IPS-18c (cell line): ENCODE data around the gene GIMAP5.
"Not testable (repeated sequence)": the region's sequence is repeated elsewhere in the genome, so short reads cannot be mapped to it uniquely, and the experiment has no call there.

ENCODE experiments used
- H3K4me3 ChIP-seq: 2 replicates; pipeline ENCODE4 v1.7.0; 2013; ENCODE audit warnings: low read depth, mild to moderate bottlenecking, low read length, moderate library complexity; ENCODE audit not compliant: insufficient read depth
- H3K9me3 ChIP-seq: one replicate; pipeline ENCODE4 v1.6.1; 2013; ENCODE audit warnings: mild to moderate bottlenecking, low read length, moderate library complexity; ENCODE audit not compliant: control insufficient read depth, insufficient read depth

GIMAP5 gene

DNA sequence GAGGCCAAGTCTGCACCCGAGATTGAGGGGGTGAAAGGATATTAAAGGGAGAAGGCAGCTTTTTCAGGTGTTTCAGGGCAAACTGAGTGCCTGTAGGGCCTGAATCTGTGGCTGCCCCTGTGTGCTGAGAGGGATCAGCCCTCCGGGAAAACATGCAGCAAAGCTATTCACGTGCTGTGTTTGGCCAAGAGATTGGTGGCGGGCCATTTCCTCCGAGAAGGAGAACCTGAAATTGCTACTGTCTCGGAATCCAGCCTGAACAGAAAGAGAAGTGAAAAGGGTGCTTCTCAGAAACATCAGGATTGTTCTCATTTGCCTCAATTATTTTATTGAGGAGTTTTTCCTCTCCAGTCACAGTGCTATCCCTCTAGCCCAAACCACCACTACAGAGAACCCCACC lies 16.0 kb downstream of the GIMAP5 start:
- H3K4me3 ChIP-seq: no peak overlapping the region
- H3K9me3 ChIP-seq: no peaks in the 10 kb centered on the region

DNA sequence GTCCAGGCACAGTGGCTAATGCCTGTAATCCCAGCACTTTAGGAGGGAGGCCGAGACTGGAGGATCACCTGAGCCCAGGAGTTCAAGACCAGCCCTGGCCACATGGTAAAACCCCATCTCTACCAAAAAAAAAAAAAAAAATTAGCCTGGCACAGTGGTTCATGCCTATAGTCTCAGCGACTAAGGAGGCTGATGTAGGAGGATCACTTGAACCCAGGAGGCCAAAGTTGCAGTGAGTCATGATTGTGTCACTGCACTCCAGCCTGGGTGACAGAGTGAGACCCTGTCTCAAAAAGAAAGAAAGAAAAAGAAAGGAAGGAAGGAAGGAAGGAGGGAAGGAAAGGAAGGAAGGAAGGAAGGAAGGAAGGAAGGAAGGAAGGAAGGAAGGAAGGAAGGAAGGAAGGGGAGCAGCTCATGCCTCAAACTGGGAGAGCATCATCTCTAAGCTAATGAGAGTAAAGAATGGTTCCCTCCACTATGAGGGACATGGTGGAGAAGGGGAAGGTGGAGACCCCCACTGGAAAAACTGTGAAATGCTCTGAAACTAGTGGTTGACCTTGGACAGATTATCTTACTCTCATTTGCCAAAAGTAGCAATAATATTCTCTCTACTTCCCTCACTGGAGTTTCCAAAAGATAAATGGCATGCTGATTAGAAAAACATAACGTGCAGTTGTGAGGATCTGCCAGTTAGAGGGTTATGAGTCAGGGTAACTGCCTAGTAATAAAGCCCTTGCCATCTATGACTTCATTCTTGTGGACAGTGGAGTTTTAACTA lies 16.8 kb downstream of the GIMAP5 start:
- Histone ChIP-seq H3K4me3 (no peak overlapping the region), H3K9me3 (no peaks in the 10 kb centered on the region)

DNA sequence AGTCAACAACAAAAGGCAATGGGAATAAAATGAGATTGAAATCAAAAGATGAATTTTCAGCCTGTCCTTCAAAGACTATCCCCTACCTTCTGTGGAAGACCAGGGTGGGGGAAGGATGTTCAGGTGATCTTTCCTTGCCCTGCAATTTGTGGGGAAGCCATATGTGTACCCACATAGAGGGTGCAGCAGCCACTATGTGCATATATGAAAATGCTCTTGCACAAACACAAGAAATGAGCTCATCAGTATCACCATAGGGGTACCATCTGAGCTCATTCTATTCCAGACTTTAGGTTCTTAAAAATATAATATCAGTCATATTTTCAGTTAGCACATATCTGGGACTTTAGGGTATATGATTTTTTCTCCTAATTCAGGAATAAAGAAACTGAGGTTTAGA lies 17.7 kb downstream of the GIMAP5 start:
- Histone ChIP-seq H3K4me3 (no peak overlapping the region), H3K9me3 (no peaks in the 10 kb centered on the region)

DNA sequence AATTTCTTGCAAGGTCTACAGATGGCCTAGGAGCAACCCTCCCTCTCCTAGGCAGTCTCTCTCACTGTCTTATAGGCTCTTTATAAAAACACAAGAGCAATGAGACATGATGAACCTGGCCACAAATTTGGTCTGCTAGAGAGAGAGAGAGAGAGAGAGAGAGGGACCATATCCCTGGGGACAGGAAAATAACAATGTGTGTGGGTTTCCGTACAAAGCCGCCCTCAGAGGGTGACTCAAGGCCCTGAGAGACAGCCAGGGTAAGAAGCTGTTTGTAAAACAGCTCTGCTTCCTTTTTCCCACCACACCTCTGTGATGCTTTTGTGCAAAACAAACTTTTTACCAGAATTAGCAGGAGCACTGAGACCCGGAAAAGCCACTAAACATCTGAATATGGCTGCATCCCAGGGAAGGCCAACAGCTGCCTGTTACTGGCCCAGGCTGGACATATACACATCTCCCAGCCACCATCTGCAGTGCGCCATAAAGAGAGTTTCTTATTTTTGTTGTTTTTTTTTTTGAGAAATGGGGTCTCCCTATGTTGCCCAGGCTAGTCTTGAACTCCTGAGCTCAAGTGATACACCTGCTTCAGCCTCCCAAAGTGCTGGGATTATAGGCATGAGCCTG lies 18.4 kb downstream of the GIMAP5 start:
- Histone ChIP-seq H3K9me3 (no peaks in the 10 kb centered on the region), H3K4me3 (no peak overlapping the region)

DNA sequence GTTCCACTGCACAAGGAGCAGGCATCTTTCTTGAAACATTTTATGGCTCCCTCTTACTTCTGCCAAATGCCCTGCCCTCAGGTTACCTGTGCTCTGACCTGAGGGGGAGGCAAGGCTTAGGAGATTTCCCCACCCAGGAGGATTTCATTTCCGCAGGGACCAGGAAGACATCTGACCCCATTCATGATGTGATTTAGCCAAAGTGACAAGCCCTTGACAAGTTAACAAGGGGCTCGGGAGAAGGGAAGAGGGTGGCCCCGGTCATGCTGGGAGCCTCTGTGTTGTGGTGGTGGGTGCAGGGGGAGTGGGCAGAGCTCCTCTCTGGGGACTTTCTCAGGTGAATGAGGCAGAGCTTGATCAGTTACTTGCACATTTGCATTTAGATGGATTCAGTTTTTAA lies 18.9 kb downstream of the GIMAP5 start:
- Histone ChIP-seq H3K9me3 (no peaks in the 10 kb centered on the region), H3K4me3 (no peak overlapping the region)

DNA sequence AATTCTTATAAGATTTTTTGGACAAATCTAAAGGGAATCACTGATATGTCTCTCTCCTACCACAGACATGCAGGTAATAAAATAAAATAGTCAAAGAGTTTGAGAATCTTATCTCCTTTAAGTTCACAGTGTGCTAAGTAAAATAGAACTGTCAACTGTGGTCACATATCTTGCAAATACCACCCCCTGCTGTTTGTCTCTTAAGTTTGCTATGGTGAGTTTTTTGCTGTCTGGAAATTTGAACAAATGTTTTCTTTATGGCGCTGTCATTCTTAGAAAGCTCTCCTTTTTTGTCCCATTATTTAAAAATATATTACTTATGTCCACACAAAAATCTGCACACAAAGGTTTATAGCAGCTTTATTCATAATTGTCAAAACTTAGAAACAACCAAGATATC lies 19.6 kb downstream of the GIMAP5 start:
- no peaks in the 10 kb centered on the region for H3K9me3 ChIP-seq
- no peak overlapping the region for H3K4me3 ChIP-seq

DNA sequence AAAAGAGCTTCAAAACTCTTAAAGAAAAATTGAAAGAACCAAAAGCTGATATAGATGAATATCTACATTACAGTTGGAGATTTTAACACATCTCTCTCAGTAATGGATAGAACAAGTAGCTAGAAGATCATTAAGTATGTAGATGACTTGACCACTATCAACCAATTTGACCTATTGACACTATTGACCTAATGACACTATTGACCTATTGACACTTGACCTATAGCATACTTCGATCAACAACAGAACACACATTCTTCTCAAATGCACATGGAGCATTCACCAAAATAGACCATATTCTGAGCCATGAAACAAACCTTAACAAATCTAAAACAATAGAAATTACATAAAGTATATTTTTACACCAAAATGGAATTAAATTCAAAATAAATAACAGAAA lies 22.3 kb downstream of the GIMAP5 start:
- Histone ChIP-seq H3K9me3 (no peaks in the 10 kb centered on the region), H3K4me3 (no peak overlapping the region)

DNA sequence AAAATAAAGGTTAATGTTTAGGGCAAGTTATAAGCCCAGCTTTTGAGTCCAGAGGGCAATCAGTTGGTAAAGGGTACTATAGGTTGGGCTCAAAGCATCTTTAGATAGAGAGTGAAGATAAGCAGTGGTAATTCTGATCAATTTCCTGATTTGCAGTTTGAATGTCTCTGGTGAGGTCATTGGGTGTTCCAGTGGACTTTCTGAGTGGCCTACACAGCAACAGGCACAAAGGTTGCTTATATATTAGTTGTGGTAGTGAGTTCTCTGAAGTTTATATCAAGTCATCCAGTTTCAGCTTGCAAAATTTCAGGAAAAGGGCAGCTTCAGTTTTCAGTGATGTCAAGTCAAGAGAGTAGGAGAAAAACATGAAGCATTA lies 29.1 kb downstream of the GIMAP5 start:
- Histone ChIP-seq H3K4me3 (no peak overlapping the region), H3K9me3 (no peaks in the 10 kb centered on the region)

DNA sequence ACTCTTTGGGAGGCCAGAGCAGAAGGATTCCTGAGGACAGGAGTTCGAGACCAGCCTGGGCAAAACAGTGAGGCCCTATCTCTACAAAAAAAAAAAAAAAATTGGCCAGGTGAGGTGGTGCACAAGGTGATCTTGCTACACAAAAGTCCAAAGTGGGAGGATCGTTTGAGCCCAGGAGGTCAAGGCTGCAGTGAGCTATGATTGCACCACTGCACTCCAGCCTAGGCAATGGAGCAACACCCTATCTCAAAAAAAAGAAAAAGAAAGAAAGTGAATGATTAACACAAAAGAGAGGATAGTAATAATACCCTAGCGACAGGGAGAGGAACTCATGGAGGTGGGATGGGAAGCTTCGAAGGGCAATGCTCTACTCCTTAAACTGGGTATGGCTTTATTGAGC lies 32.5 kb downstream of the GIMAP5 start:
- Histone ChIP-seq H3K9me3 (no peaks in the 10 kb centered on the region), H3K4me3 (no peak overlapping the region)

DNA sequence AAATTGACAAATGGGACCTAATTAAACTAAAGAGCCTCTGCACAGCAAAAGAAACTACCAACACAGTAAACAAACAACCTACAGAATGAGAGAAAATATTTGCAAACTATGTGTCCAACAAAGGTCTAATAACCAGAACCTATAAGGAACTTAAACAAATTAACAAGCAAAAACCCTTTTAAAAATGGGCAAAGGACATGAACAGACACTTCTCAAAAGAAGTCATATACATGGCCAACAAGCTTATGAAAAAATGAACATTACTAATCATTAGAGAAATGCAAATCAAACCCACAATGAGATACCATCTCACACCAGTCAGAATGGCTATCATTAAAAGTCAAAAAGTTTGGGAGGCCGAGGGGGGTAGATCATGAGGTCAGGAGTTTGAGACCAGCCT lies 36.9 kb downstream of the GIMAP5 start:
- H3K9me3 ChIP-seq, H3K4me3 ChIP-seq: not testable (repeated sequence)

DNA sequence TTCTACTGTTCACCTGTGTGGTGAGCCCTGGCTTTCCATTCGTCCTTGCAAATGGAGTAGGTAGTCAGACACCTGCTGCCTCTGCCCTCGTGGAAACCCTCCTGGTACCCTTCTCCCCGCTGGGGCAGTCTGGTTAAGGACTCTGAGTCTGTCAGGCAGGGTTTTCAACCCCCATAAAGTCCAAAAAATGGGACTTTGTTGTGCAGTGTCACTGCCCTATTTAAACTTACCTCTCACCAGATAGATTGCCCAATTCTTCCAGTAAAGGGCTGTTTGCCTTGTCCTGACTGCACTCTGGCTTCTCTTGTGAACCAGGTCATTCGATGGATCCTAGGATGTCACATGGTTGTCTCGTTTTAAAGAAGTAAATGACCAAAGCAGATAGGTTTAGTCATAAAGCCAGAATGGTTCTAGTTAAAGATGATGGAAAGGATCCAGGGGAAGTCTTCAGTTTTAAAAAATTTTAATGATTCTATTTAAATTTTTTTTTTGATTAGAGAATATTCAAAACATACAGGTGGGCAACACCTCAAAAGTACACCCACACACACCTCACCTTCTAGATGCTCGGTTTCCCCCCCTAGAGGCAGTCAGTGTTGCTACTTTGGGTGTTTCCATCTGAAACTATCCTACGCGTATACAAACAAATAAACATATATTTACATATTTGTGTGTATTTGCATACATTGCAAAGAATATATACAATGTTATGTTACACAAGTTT lies 41.0 kb downstream of the GIMAP5 start:
- no peak overlapping the region for H3K4me3 ChIP-seq

DNA sequence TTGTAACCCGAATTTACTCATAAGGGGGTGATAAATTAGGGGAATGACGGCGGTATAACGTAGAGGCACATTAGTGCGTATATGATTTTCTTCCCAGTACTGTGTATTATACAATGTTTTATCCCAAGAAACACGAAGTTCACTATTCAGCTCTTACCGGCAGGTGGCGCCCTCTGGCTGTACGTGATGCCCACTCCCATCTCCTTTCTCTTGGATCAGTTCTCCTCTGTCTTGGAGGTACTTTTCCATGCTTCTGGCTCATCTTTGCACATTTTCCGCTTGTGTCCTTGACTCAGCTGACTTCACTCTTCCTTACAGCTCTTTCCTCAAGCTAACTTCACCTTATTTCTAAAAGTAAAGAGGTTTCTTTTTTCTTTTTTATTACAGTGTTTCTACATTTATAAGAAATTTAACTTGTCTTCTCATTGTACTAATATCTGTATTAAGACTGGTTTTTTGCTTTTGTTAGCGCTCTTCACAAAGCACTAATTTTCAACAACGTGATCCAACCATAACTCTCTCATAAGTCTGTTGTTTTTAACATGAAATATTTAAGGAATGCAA lies 41.6 kb downstream of the GIMAP5 start:
- H3K9me3 ChIP-seq: no peaks in the 10 kb centered on the region
- no peak overlapping the region for H3K4me3 ChIP-seq

More for the DNA sequence above, 41.0 kb downstream of the GIMAP5 start:
- H3K9me3 ChIP-seq: no peaks in the 10 kb centered on the region

DNA sequence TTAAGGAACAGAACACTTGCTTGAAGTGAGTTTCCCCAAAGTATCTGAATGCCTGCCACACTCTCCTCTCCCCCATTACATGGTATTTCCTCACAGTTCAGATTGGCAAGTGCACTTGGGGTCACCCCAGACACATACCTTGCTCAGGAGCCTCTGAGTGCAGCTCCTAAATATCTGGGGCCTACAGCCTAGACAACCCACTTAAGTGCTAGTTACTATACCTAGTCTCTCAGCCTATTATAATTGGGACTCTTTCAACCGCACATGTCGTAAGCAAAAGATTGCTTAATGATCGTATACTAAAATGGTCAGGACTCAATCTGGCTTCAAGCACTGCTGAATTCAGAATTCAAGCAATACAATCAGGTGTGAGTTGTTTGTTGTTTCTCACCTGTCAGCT lies 43.1 kb downstream of the GIMAP5 start:
- Histone ChIP-seq H3K4me3 (no peak overlapping the region), H3K9me3 (no peaks in the 10 kb centered on the region)

DNA sequence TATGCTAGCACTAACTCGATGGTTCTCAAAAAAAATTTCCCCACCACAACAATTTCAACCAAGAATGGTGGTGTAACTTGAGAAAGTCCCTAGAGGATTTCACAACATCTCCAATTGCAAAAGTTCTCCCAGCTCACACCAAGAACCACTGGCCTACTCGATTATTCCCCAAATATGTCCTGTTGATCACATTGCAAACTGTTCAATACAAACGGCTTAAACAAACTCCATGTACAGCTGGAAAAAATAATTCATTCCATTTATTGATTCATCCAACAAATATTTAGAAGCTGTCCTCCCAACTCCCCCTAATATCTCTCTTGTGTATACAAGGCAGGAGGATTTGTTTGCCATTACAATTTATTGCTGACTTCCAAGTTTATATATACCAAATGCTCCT lies 43.9 kb downstream of the GIMAP5 start:
- H3K4me3 ChIP-seq: no peak overlapping the region
- H3K9me3 ChIP-seq: no peaks in the 10 kb centered on the region

DNA sequence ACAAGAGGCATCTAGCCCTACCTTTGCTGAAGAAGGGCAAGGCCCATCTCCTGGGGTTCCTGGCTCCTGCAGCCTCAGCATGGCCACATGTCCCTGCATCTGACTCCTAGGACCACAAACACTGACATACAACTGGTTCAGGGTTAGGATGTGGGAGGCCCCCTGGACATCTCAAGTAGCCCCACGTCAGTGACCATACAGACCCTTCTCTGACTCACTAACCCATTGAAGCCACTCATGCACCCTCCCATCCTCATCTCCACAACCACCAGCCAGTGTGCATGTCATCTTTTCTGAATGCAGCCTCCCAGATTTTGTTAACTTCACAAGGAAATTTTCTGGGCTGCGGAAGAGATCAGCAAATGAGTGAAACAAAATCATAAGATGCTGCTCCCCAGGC lies 44.7 kb downstream of the GIMAP5 start:
- Histone ChIP-seq H3K9me3 (no peaks in the 10 kb centered on the region), H3K4me3 (no peak overlapping the region)

DNA sequence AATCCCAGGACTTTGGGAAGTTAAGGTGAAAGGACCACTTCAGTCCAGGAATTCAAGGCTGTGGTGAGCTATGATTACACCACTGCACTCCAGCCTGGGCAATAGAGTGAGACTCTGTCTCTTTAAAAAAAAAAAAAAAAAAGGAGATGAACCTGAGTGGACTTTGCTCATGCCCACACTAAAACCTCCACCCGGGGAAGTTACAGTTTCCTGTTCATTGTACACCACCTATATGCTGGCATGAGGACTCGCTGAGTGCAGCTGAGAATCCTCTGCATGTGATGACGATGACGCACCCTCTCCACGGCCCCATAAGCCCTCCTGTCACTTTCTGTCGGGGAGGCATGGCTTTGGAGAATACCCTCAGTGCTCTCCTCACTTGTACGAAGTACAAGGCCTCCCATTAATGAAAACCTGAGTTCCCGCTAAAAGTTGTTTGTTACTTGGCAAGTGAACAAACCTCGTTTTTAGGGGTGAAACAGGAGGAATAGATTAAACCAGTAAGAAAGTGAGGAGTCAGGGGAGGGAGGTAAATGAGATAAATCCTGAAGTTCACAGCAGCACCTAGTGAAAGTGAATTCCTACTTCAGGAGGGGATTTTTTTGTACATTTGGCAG lies 47.0 kb downstream of the GIMAP5 start:
- H3K4me3 ChIP-seq: no peak overlapping the region

DNA sequence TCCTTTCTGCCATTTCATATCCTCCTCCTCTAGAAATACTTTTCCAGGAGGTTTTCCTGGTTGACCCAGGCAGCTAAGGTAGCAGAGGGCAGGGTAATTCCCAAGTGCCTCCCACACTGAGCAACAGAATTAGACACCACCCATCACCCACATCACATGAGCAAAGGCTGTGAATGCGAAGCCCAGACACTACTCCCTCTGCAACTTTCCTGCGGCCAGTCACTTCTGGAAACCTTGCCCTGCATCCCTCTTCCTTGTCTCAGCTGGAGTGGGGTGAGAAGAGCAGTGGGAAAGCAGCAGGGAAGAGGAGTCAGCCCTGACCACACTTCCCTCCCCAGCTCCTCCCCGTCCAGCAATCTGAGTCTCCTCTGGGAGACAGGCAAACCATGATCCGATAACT lies 47.7 kb downstream of the GIMAP5 start:
- no peak overlapping the region for H3K4me3 ChIP-seq
- H3K9me3 ChIP-seq: no peaks in the 10 kb centered on the region

More for the DNA sequence above, 47.0 kb downstream of the GIMAP5 start:
- H3K9me3 ChIP-seq: no peaks in the 10 kb centered on the region
